Measurements from ENCODE around the gene ABCA13.

GRCh38 chr7:48309720-48310119 lies 138.5 kb downstream of the ABCA13 start:
- TF ChIP-seq CTCF (IDR thresholded peaks at IDR 0.05; ENCODE audit: low read depth, low read length) (no peak), EZH2phosphoT487 (IDR thresholded peaks at IDR 0.05; ENCODE audit: low read depth) (no peak)

All from OCI-LY3 (cell line).